Measurements from ENCODE around the gene SCAPER.

DNA sequence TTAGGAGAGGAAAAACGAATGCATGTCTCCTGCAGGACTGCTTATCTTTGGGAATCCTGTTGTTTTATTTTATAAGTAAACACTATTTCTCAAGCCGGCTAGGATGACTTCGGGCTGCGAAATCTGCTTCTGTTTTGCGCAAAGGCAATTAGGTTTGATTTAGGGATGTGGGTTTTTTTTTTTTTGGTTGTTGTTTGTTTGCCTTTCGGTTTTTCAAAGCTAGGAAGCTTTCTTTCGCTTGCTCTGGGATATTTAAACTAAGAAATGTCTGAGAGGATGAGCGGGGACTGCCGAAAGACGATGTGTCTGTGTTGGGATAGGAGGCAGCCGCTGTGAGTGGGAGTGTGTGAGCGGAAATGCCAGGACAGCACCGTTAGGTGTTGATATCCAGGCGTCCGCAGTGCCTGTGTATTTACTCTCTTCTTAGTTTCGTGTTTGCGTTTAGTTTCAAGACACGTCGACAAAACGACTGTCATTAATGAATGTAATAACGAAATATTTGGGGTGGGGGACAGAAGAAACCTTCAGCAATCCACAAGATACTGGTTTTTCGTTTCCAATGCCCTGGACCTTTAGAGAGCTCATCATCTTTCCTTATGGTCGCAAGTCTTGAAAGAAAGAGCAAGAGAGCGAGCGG lies 568.0 kb downstream of the SCAPER start:
- TF ChIP-seq, protein P1, sequence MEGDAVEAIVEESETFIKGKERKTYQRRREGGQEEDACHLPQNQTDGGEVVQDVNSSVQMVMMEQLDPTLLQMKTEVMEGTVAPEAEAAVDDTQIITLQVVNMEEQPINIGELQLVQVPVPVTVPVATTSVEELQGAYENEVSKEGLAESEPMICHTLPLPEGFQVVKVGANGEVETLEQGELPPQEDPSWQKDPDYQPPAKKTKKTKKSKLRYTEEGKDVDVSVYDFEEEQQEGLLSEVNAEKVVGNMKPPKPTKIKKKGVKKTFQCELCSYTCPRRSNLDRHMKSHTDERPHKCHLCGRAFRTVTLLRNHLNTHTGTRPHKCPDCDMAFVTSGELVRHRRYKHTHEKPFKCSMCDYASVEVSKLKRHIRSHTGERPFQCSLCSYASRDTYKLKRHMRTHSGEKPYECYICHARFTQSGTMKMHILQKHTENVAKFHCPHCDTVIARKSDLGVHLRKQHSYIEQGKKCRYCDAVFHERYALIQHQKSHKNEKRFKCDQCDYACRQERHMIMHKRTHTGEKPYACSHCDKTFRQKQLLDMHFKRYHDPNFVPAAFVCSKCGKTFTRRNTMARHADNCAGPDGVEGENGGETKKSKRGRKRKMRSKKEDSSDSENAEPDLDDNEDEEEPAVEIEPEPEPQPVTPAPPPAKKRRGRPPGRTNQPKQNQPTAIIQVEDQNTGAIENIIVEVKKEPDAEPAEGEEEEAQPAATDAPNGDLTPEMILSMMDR (conservative IDR thresholded peaks at IDR 0.05; ENCODE audit: low read length) = no peak
- no peak for TF ChIP-seq EZH2phosphoT487 (IDR thresholded peaks at IDR 0.05; ENCODE audit: borderline replicate concordance, low read depth, low read length)

All from OCI-LY7 (cell line).